A673 (cell line): ENCODE results near the gene NDOR1. TPM values are rescaled to one million over a fixed set of nuclear protein-coding genes. Genes with fewer than 3 reads are reported as not detected.

Experiments
- BruUV-seq: library from RNA; stranded (reverse); fragments of 400-500 nt; replicated peaks from 2 replicates; lab custom pipeline; 2021; lab: Mats Ljungman, UMichigan
- CTCF ChIA-PET: fragments of 300-600 bp; sonication (Branson Sonifier 250); formaldehyde crosslinking; loops from one replicate; lab custom pipeline; 2022; ENCODE audit warnings: antibody characterized with exemption; lab: Charles Lee
- POLR2A ChIA-PET: fragments of 300-600 bp; sonication (Branson Sonifier 250); formaldehyde crosslinking; loops from one replicate; lab custom pipeline; 2022; ENCODE audit warnings: antibody characterized with exemption; ENCODE audit not compliant: low non-redundant PET; lab: Charles Lee
- DNase-seq: peaks from one replicate; pipeline ENCODE4 v3.0.0-alpha.2; 2015; ENCODE audit warnings: low spot score
- H3K27ac ChIP-seq: fragments of 200-600 bp; sonication (generic); 2 replicates; pipeline ENCODE4 v1.5.1; 2016; ENCODE audit warnings: mixed run types, low read depth, mild to moderate bottlenecking, mixed read lengths, antibody characterized with exemption, low read length; ENCODE audit not compliant: poor library complexity, severe bottlenecking
- H3K27me3 ChIP-seq: fragments of 200-600 bp; sonication (generic); replicated peaks from 2 replicates; pipeline ENCODE4 v1.6.1; 2017; ENCODE audit warnings: mixed run types, low read depth, mild to moderate bottlenecking, mixed read lengths, antibody characterized with exemption, low read length; ENCODE audit not compliant: insufficient read depth, poor library complexity
- H3K36me3 ChIP-seq: fragments of 200-600 bp; sonication (generic); 2 replicates; pipeline ENCODE4 v1.6.1; 2016; ENCODE audit warnings: mixed run types, mild to moderate bottlenecking, mixed read lengths, antibody characterized with exemption, low read length; ENCODE audit not compliant: insufficient read depth, poor library complexity, severe bottlenecking
- H3K4me1 ChIP-seq: fragments of 200-600 bp; sonication (generic); 2 replicates; pipeline ENCODE4 v1.6.1; 2017; ENCODE audit warnings: mixed run types, mild to moderate bottlenecking, mixed read lengths, antibody characterized with exemption, low read length; ENCODE audit not compliant: insufficient read depth, poor library complexity, severe bottlenecking
- H3K4me3 ChIP-seq: fragments of 200-600 bp; sonication (generic); 2 replicates; pipeline ENCODE4 v1.5.1; 2016; ENCODE audit warnings: low read depth, mixed run types, mild to moderate bottlenecking, mixed read lengths, low read length; ENCODE audit not compliant: poor library complexity, severe bottlenecking
- H3K9me3 ChIP-seq: fragments of 200-600 bp; sonication (generic); 2 replicates; pipeline ENCODE4 v1.6.1; 2016; ENCODE audit warnings: mixed run types, low read depth, mild to moderate bottlenecking, mixed read lengths, antibody characterized with exemption, low read length; ENCODE audit not compliant: poor library complexity, severe bottlenecking
- CTCF ChIP-seq: fragments of 300-800, 200-600 bp; sonication (generic); conservative IDR thresholded peaks from 2 replicates; pipeline ENCODE4 v1.5.1; 2017; ENCODE audit warnings: low read depth, mild to moderate bottlenecking, antibody characterized with exemption, low read length, moderate library complexity, mixed read lengths
- EZH2 ChIP-seq: fragments of 200-600 bp; sonication (generic); IDR thresholded peaks from 2 replicates; pipeline ENCODE4 v1.6.1; 2017; ENCODE audit warnings: borderline replicate concordance, low read depth, mild to moderate bottlenecking, mixed read lengths, antibody characterized with exemption, low read length; ENCODE audit not compliant: poor library complexity, severe bottlenecking
- intact Hi-C: fragments of 100-400 bp; cut with micrococcal nuclease; formaldehyde crosslinking; loops from one replicate; pipeline ENCODE4 v1.10.0; 2022; ENCODE audit not compliant: unreplicated experiment
- total RNA-seq: library from RNA; stranded (reverse); gene quantifications from 2 replicates; pipeline ENCODE4 v1.2.3, GENCODE V29; 2021

The NDOR1 gene
- total RNA-seq, 1 experiment from 2014 or later, result 40.2 TPM

DNA sequence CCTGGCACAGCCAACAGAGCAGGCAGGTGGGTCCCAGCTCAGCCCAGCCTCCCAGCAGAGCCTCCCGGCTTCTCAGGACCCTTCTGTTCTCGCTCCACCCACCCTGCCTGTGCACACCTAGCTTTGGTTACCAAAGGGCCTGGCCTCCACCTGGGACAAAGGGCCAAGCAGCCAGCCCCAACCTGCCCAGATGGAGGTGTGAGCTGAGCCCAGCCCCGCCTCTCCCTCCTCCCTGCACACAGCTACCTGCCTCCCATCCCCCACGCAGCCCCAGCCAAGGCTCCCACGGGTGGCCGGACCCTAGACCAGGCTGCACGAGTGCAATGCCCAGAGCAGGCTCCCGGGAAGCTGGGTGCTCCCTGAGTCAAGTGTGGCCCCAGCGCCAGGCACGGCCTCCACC is 10.6 kb upstream of the NDOR1 start:
- H3K9me3 ChIP-seq, result no peaks in the 10 kb centered on the region
- intact Hi-C loops, result no loop called here
- peaks cover 13% of the 10 kb centered on the region for H3K4me1 ChIP-seq
- BruUV-seq, result no TSS peak
- TF ChIP-seq CTCF (no peak), EZH2 (no peak)
- no peak for DNase-seq
- ChIA-PET POLR2A (interaction anchor here (0.6 kb wide), 1 partner anchor 10 kb away, joined by 3 read pairs; no protein-coding TSS in a partner anchor), CTCF (interaction anchor here (0.7 kb wide), 1 partner anchor 42 kb away, joined by 3 read pairs; no protein-coding TSS in a partner anchor)
- peaks cover 2% of the 10 kb centered on the region for H3K36me3 ChIP-seq
- H3K27ac ChIP-seq, result no peak overlapping the region
- H3K4me3 ChIP-seq, result no peak overlapping the region
- H3K27me3 ChIP-seq, result no peaks in the 10 kb centered on the region

DNA sequence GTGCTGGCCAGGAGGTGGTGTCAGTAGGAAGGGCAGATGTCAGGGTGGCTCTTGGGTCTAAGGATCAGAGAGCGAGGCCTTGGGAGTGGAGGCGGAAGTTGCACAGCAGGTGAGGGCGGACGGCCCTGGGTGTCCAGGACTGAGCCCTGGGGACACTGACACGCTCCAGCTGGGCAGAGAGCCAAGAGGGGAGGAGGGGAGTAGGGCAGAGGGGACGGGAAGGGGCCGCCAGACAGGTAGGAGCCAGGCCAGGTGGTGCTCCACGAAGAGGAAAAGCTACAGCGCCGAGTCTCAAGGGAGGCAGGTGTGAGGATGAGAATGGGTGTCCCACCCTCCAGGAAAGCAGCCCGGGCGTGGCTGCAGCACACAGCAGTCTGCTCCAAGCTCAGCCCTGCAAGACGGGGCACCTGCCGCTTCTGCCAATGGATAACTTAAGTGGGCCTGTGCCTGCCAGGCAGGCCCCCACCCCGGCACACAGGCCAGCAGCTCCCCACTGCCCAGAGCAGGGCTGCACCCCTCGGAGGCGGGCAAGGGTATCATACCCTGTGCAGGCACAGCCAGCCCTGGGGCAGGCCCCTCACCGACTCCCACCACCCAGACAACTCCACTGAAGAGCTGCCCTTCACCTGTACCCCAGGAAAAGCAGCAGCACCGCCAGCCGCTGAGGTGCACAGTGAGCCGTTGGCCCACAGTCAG is 9.8 kb upstream of the NDOR1 start:
- intact Hi-C loops, result no loop called here
- CTCF ChIA-PET, result interaction anchor here (0.6 kb wide), 2 partner anchors 62 to 128 kb away, joined by 5 to 6 read pairs; no protein-coding TSS in a partner anchor
- Histone ChIP-seq H3K27me3 (no peaks in the 10 kb centered on the region), H3K4me3 (no peak overlapping the region), H3K27ac (no peak overlapping the region), H3K9me3 (no peaks in the 10 kb centered on the region), H3K4me1 (peaks cover 13% of the 10 kb centered on the region), H3K36me3 (peaks cover 2% of the 10 kb centered on the region)
- no TSS peak for BruUV-seq
- POLR2A ChIA-PET, result no interaction called here
- DNase-seq, result no peak
- TF ChIP-seq EZH2, result no peak
- no peak for TF ChIP-seq CTCF

GRCh38 chr9:137198051-137198901 is 7.2 kb upstream of the NDOR1 start:
- TF ChIP-seq EZH2 (no peak), CTCF (no peak)
- H3K9me3 ChIP-seq, result no peaks in the 10 kb centered on the region
- H3K27ac ChIP-seq, result peak overlapping the region; percentile 23
- no peaks in the 10 kb centered on the region for H3K36me3 ChIP-seq
- H3K4me3 ChIP-seq, result no peak overlapping the region
- H3K4me1 ChIP-seq, result peaks cover 23% of the 10 kb centered on the region
- intact Hi-C loops, result no loop called here
- ChIA-PET CTCF (no interaction called here), POLR2A (no interaction called here)
- H3K27me3 ChIP-seq, result no peaks in the 10 kb centered on the region
- no TSS peak for BruUV-seq
- no peak for DNase-seq
